GM19351 (cell line): Measurements from ENCODE around the gene FZR1.
"Not testable (repeated sequence)": the region's sequence is repeated elsewhere in the genome, so short reads cannot be mapped to it uniquely, and the experiment has no call there.

Source experiments
- ATAC-seq: cut with Tn5 transposase; IDR thresholded peaks from one replicate; pipeline ENCODE4 v1.9.1; 2021; ENCODE audit warnings: mild to moderate bottlenecking, moderate library complexity; ENCODE audit not compliant: unreplicated experiment

The FZR1 gene

DNA sequence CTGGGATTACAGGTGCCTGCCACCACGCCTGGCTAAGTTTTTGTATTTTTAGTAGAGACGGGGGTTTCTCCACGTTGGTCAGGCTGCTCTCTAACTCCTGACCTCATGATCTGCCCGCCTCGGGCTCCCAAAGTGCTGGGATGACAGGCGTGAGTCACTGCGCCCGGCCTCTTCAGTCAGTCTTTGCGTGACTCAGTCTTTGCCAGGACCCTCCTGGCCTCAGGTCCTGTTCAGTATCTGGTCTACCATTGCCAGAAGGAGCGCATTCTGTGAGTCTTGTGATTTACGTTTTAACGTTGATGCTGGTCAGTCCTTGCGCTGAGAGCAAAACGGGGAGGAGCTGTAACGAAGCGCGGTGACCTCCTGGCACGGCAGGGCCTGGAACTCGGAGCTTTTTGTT is 59.0 kb downstream of the FZR1 start:
- ATAC-seq = no peak

DNA sequence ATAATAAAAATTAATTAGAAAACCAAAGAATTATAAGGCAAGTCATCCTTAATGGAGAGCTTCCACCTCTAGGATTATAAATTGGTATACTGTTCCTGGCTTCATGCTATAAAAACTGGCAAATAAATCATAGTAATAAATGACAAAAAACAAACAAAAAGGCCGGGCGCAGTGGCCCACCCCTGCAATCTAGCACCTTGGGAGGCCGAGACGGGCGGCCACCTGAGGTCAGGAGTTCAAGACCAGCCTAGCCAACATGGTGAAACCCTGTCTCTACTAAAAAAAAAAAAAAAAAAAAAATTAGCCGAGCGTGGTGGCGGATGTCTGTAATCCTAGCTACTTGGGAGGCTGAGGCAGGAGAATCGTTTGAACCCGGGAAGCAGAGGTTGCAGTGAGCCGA is 63.9 kb downstream of the FZR1 start:
- ATAC-seq = not testable (repeated sequence)

DNA sequence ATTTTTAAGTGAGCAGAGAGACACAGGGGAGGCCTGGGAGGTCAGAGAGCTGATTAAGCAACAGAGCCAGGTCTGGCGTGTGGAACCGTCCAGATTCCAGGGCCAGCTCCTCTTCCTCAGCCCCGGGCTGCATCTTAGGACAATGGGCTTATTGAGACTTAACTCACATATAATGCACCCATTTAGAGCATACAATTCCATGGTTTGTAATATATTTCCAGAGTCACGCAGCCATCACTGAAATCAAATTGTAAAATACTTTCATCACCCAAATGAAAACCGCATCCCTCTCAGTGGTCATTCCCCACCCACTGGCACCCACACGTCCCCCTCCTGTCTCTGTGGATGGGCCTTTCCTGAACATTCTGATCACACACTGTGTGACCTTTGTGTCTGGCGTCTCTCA is 64.5 kb downstream of the FZR1 start:
- ATAC-seq = no peak

DNA sequence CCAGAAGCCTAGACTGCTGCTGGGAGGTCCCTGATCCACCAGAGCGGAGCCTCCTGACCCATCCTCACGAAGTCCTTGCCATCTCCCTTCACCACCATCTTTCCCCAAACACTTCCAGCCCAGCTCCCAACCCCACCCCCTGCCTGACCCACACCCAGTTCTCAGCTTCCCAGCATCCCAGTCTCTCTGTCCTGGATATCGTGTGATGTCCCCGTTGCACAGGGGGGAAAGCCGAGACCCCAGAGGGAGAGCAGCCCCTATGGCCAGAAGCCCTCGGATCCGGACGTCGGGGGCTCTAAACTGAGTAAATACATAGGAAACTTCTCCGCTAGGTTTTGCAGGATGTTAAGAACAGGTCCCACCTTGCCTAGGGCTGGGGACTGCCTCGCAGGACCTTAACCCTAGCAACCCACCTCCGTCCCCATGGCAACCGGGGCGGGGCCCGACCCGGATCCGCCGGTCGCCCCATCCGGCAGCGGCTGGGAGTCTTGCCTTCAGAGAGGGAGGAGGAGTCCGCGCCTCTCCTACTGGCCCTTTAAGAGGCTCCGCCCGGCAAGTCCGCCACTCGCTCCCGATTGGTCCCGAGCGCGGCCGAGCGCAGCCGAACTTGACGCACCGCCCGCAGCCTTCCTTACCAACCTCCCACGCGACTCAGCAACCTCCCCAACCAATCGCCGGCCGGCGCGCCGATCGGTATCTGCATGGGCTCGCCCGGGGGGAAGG is 66.2 kb downstream of the FZR1 start:
- peak; percentile 81 for ATAC-seq

DNA sequence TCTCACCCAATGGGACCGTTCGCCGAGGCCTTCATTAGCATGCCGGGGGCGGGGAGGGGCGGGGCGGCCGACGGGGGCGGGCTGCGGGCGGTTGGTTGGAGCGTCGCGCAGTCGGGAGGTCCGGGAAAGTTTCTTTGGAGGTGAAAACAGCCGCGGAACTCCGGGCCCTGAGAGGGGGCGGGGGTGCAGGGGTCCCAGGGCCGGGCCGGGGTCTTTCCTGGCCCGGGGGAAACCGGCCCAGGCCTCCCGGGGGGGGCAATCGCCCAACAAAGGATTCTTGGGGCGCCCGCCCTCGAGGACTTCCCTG is 66.7 kb downstream of the FZR1 start, which contains the start of gene HMG20B:
HMG20B (plus strand) TSS at position 90 of the 307 bp plus-strand sequence. CDS start 366 bp downstream, outside the sequence.
- ATAC-seq = no peak

DNA sequence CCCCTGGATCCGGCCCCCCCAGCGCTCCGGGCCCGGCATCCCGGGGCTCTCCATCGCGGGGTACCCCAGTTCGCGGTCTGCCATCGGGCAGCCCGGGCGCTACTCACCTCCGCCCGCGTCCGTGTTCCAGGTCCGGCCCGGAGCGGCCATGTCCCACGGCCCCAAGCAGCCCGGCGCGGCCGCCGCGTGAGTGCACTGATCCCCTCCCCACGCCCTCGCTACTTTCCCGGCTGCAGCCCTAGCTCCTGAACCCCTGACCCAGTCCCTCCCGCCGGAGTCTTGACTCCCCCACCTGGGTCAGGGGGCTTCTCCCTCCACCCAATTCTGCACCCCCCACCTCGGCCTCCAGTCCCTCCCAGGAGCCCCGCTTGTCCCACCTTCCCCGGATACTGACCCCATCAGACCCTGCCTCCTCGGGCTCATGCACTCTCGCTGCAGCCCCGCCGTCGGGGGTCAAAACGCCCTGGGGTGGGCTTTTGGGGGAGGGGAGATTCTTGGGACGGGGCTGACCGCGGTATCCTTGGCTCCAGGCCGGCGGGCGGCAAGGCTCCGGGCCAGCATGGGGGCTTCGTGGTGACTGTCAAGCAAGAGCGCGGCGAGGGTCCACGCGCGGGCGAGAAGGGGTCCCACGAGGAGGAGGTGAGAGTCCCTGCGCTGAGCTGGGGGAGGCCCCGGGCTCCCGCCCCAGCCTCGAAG is 67.2 kb downstream of the FZR1 start:
- ATAC-seq = no peak

DNA sequence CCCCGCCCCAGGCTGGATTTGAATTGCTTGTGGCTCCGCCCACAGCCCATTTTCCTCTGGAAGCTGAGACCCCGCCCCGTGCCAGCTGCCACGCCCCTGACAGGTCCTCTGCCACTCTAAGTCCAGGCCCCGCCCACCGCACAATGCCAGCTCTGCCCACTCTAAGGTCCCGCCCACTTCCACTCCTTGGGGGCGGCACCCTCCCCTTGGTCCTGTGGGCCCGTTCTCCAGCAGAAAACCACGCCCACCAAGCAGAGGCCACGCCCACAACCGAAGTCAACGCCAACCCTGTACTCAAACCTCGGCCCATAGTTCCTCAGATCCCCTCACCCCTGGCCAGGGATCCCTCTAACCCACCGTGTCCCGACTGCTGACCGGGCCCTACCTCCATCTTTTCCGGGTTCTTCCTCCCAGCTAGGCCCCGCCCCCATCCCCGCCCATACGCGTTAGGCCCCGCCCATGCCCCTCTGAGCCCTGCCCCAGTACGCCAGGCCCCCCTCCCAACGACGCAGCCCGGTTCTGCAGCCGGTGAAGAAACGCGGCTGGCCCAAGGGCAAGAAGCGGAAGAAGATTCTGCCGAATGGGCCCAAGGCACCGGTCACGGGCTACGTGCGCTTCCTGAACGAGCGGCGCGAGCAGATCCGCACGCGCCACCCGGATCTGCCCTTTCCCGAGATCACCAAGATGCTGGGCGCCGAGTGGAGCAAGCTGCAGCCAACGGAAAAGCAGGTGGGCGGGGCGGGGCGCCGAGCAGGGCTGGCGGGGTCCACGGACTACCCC is 67.9 kb downstream of the FZR1 start:
- no peak for ATAC-seq

DNA sequence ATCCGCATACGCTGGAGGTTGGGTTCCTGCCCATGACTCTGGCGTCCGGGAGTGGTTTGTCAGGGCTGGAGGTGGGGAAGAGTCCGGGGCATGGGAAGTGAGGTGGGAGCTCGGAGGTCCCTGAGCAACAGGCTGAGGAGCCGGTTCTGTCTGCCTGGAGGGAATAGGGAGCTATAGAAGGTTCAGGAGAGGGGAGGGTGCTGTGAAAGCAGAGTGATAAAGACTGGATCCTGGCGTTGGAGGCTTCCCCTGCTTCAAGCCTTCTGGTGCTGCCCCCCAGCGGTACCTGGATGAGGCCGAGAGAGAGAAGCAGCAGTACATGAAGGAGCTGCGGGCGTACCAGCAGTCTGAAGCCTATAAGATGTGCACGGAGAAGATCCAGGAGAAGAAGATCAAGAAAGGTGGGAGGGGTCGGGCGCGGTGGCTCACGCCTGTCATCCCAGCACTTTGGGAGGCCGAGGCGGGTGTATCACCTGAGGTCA is 69.2 kb downstream of the FZR1 start:
- no peak for ATAC-seq

DNA sequence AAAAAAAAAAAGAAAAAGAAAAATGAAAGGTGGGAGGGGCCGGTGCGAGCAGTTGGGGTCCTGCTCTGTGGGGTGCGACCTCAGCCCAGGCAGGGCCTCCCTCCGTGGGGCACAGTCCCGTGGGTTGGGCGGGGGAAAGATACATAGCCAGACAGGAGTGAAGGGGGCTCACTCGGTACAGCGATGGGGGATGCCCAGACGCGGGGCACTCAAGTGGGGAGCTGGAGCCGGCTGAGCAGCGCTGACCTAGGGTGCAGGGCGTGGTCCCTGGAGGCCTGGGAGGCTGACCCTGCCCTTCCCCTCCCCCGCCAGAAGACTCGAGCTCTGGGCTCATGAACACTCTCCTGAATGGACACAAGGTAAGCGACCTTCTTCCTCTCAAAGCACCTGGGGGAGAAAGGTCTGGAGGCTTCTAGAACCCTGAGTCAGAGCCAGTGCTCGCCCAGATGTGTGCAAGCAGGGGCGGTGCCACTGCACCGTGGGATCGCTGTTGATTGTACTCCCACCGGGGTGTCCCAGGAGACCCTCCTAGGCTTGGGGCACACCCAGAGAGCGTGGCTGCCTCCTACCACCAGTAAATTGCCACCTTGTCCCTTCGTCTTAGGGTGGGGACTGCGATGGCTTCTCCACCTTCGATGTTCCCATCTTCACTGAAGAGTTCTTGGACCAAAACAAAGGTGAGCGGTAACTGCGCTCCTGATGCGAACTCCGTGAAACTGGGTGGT is 70.0 kb downstream of the FZR1 start:
- no peak for ATAC-seq

DNA sequence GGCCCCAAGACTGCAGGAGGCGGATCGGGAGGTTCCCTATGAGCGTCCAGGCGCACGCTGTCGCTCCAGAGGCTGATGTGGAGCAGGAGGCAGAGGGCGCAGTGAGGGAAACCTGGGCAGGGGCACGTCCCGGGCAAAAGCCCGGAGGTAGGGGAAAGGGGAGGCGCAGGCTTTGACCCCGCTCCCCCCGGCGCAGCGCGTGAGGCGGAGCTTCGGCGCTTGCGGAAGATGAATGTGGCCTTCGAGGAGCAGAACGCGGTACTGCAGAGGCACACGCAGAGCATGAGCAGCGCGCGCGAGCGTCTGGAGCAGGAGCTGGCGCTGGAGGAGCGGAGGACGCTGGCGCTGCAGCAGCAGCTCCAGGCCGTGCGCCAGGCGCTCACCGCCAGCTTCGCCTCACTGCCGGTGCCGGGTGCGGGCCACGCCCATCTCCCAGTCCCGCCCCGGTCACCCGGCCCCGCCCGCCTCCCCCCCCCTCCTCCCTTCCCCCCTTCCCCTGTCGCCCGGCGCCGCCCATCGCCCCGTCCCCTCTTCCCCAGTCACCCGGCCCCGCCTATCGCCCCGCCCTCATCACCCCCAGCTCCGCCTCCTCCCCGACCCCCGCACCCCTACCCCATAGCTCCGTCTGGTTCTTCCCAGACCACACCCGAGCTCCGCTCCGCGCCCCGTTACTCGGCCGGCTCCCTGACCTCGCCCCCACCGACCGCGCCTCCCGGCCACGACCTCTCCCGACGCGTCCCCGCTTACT is 70.8 kb downstream of the FZR1 start:
- ATAC-seq = no peak

DNA sequence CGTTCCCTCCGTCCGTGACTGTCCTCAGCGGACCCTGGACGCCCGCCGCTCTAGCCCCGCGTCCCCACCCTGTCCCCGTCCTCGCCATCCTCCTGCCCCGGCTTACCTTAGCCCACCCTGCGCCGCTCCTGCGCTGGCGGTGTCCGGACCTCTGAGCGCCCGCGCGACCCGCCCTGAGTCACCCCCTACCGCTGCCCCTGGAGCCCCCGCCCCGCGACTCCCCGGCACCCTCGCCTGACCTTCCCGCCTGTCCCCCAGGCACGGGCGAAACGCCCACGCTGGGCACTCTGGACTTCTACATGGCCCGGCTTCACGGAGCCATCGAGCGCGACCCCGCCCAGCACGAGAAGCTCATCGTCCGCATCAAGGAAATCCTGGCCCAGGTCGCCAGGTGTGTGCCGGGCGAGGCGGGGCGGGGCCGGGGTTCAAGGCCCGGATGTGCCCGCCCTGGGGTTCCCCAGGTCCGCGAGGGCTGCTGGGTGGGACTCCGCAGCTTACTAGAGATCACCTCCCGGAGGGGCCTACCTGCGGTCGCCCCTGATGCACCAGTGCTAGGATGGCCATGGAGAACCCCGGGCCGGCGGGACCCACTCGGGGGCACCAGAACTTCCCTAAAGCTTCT is 71.7 kb downstream of the FZR1 start:
- ATAC-seq = no peak

DNA sequence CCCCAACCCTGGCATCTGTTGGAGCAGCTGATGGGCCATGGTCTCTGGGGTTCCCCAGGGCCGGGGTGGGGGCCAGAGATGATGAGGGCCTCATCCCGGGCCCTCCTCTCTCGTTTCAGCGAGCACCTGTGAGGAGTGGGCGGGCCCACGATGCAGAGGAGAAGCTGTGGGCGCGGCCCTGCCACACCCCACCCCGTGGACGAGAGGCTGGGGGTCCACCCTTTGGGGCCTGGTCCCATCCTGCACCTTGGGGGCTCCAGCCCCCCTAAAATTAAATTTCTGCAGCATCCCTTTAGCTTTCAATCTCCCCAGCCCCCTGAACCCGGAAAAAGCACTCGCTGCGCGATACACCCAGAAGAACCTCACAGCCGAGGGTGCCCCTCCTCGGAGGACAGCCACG is 72.3 kb downstream of the FZR1 start:
- ATAC-seq = no peak

DNA sequence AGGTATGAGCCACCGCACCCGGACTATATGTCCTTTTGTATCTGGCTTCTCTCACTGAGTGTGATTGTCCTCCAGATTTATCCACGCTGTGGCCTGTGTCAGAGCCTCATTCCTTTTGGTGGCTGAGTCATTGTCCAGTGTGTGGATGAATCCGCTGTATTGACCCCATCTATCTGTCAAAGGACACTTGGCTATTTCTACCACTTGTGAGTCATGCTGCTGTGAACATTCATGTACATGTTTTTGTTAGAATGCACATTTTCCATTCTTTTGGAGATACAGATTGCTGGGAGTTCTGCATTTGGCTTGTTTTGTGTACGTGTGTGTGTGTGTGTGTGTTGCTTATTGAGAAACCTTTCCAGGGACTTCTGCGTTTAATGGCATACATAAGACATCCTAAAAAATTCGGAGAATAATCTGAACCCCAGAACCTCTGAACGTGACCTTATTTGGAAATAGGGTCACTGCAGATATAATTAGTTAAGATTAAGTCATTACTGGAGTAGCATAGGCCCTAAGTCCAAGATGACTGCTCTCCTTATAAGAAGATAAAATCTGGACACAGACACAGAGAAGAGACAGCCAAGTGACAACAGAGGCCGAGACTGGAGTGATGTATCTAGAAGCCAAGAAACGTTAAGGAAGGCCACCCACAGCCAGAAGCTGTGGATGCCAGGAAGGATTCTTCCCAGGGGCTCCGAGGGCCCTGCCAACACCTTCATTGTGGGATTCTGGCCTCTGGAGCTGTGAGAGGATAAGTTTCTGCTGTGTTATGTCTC is 74.2 kb downstream of the FZR1 start:
- ATAC-seq = no peak

DNA sequence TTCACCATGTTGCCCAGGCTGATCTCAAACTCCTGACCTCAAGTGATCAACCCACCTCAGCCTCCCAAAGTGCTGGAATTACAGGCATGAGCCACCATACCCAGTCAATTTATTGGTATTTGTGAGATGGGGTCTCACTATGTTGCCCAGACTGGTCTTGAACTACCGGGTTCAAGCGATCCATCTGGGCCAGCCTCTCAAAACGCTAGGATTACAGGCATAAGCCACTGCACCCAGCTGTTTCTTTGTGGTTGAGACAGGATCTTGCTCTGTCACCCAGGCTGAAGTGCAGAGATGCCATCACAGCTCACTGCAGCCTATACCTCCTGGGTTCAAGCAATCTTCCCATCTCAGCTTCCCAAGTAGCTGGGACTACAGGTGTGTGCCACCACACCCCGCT is 75.7 kb downstream of the FZR1 start:
- ATAC-seq = not testable (repeated sequence)

DNA sequence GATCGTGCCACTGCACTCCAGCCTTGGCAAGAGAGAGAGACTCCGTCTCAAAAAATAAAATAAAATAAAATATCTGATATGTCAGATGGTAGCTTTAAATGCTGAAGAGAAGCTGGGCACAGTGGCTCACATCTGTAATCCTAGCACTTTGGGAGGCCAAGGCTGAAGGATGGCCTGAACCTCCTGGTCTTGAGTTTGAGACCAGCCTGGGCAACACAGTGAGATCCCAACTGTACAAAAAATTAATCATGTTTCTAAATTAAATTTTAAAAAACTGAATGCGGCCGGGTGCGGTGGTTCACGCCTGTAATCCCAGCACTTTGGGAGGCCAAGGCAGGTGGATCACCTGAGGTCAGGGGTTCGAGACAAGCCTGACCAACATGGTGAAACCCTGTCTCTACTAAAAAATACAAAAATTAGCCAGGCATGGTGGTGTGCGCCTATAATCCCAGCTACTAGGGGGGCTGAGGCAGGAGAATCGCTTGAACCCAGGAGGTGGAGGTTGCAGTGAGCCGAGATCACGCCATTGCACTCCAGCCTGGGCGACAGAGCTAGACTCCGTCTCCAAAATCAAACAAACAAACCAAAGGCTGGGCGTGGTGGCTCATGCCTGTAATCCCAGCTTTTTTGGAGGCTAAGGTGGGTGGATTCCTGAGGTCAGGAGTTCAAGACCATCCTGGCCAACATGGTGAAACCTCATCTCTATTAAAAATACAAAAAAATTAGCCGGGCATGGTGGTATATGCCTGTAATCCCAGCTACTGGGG is 78.1 kb downstream of the FZR1 start:
- not testable (repeated sequence) for ATAC-seq

DNA sequence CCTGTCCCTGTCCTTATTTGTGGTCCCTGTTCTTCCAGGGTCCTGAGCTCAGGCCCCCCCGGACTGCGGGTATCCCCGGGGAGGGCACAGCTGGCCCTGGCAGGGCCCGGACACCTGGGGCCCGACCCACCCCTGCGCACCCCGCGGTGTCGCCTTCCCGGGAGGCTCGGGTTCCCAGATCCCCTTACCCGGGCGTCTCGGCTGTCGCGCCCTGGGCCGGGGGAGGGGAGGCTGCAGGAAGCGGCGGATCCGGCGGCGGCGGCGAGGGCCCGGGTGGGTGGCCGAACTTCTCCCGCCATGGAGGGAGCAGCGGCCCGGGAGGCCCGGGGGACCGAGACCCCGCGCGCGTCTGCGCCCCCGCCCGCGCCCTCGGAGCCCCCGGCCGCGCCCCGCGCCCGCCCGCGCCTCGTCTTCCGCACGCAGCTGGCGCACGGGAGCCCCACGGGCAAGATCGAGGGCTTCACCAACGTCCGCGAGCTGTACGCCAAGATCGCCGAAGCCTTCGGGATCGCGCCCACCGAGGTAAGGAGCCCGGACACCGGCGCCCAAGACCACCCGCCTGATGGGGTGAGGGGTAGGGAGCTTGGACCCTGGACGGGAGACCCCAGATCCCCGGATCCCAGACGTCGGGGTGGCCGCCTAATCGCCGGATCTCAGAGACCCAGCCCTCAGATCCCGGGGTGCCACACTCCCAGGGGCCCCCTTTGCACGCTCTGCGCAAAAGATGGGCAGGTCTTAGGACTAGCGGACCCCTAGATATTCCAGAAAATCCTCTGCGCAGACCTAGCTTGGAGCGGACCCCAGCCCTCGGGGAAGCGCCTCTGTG is 79.4 kb downstream of the FZR1 start, which contains the start of gene GIPC3:
GIPC3 (plus strand) TSS at position 178 of the 826 bp plus-strand sequence; CDS start at position 298, 120 bp downstream.
- ATAC-seq = no peak

DNA sequence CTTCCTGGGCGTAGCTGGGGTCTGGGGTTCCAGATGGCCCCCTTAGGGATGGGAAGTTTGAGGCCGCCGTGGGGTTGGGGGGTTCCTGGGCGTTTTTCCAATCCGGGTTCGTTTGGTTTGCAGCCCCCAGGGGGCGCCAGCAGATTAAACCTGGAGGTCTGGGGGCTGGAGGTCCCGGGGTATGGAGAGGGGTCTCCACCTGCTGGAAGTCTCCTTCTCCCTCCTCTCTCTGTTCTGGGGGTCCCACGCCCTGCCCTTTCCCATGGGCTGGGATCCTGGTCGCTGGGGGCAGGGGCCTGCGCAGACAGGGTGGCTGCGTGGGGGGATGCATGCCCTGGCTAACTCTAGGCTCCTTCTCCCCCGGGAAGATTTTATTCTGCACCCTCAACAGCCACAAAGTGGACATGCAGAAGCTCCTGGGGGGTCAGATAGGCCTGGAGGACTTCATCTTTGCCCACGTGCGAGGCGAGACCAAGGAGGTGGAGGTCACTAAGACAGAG is 80.1 kb downstream of the FZR1 start:
- ATAC-seq = no peak
